ENCODE measurements around the gene ITPRID2. TPM values are rescaled to one million over a fixed set of nuclear protein-coding genes. Genes with fewer than 3 reads are reported as not detected.

Gene ITPRID2
- total RNA-seq, 2 donors from 2014 or later: 36.4 to 57.4 TPM

DNA sequence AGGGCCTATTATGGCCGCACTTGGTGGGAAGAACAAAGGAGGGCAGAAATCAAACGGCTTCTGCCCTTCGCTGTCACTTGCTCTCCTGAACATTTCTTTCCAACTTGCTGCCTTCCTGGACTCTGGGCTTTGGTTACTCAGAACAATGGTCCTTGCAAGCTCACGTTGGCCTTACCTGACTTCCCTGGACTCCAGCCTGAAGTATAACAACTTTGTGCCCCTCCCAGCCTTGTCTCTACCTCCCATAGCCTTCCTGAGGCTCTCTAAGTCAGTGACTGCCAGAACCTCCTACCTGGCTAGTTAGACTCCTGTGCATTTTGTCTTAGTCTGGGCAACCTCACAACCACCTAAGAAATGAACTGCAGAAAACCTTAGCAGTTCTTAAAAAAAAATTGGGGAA is 30.2 kb upstream of the ITPRID2 start:
- no peak for ATAC-seq (replicated peaks)
- H3K27me3 Mint-ChIP-seq: peaks cover 16% of the 10 kb centered on the region
- H3K4me1 Mint-ChIP-seq: no peaks in the 10 kb centered on the region
- H3K36me3 Mint-ChIP-seq (ENCODE audit: low read depth): no peaks in the 10 kb centered on the region
- no peak overlapping the region for H3K4me3 Mint-ChIP-seq
- no peaks in the 10 kb centered on the region for H3K9me3 Mint-ChIP-seq
- no peak overlapping the region for H3K27ac Mint-ChIP-seq

DNA sequence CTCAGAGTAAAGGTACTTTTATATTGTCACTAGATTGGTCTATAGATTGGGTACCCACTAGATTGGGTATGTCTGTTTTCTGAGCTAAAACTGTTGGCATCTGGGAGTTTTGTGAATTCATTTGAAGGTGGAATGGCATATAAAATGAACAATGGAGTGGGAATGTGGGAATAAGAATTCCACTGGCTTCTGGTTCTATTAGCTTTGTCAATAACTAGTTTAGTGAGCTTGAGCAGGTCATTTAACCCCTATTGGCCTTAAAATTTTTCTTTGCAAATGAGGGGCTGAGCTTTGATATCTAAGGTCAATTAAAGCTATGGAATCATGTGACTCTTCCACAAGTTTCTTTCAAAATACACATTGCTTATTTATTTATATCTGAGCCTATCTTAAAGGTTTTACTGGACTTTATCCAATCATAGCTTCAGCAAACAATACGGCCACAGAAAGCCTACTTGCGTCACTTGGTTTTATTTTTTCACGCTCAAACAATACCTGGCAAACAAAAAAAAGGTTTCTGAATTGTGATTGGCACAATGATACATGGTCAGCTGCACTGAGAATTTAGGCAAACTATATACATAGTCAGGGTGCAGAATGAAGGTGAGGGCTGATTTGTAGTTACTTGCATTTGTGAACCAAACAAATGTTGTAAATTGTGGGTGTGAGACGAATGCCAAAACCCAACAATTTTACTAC is 28.8 kb upstream of the ITPRID2 start:
- Mint-ChIP-seq H3K4me1 (no peaks in the 10 kb centered on the region), H3K27me3 (peaks cover 19% of the 10 kb centered on the region), H3K9me3 (no peaks in the 10 kb centered on the region), H3K4me3 (no peak overlapping the region), H3K27ac (no peak overlapping the region), H3K36me3 (ENCODE audit: low read depth) (no peaks in the 10 kb centered on the region)
- no peak for ATAC-seq (replicated peaks)

DNA sequence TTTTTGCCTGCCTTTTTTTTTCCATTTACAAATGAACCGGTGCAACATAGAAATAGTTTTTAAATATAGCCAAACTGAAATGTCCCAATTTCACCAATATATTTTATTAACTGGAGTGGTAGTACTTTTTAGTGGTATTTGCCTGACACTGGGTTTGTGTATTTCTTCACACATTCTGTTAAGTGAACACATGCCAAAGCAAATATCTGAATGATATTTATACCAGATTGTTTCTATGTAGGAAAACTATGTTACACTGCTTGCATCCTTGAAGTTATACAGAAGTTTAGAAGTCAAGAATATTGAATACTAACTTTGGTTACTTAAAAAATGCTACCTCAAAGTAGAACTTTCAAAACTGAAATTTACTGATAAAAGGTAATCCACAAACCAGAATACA is 19.4 kb upstream of the ITPRID2 start:
- Mint-ChIP-seq H3K27me3 (peaks cover 3% of the 10 kb centered on the region), H3K9me3 (no peaks in the 10 kb centered on the region), H3K36me3 (ENCODE audit: low read depth) (no peaks in the 10 kb centered on the region), H3K27ac (no peak overlapping the region), H3K4me1 (no peaks in the 10 kb centered on the region), H3K4me3 (no peak overlapping the region)
- no peak for ATAC-seq (replicated peaks)

DNA sequence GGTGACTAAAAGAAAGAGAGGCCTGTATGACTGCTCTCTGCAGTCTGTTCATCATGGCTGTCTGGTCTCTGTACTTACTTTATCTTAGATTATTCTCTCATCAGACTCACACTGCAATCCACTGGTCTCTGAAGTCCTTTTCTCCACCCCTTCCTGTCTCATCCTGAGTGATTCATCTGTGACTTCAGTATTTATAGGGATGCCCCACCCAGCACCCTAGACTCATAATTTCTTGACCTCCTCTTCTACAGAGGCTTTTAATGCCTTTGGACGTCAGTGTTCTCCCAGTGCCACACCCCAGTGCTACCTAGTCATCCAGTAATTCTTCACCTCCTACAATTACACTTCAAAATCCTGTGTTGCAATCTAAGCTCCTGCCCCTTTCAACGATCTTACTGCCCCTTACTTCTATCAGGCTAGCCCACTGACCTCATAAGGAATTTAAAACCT is 14.9 kb upstream of the ITPRID2 start:
- H3K9me3 Mint-ChIP-seq: no peaks in the 10 kb centered on the region
- H3K4me3 Mint-ChIP-seq: no peak overlapping the region
- no peaks in the 10 kb centered on the region for H3K36me3 Mint-ChIP-seq (ENCODE audit: low read depth)
- H3K4me1 Mint-ChIP-seq: no peaks in the 10 kb centered on the region
- H3K27ac Mint-ChIP-seq: no peak overlapping the region
- peak; percentile 26 for ATAC-seq (replicated peaks)
- peaks cover 3% of the 10 kb centered on the region for H3K27me3 Mint-ChIP-seq

DNA sequence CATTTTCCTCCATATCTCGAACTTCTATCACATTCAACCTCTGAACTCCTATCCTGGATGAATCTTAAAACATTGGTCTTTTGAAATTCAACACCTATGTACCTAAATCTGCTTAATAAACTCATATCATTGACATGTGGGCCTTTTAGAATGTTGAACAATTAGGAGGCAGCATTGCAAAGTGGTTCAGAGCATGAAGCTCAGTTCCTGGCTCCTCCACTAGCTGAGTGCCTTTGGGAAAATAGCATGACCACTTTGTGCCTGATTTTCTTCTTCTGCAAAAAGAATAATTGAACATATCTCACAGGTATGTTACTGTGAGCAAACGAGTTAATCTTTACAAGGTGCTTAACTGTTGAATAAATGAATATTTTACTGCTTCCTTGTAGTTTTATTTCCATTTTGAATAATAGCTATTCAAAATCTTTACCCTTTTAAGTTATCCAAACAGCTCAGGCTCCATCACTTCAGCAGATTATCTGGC is 14.3 kb upstream of the ITPRID2 start:
- peaks cover 3% of the 10 kb centered on the region for H3K27me3 Mint-ChIP-seq
- H3K9me3 Mint-ChIP-seq: no peaks in the 10 kb centered on the region
- H3K27ac Mint-ChIP-seq: no peak overlapping the region
- ATAC-seq (replicated peaks): no peak
- H3K36me3 Mint-ChIP-seq (ENCODE audit: low read depth): no peaks in the 10 kb centered on the region
- H3K4me3 Mint-ChIP-seq: no peak overlapping the region
- no peaks in the 10 kb centered on the region for H3K4me1 Mint-ChIP-seq

DNA sequence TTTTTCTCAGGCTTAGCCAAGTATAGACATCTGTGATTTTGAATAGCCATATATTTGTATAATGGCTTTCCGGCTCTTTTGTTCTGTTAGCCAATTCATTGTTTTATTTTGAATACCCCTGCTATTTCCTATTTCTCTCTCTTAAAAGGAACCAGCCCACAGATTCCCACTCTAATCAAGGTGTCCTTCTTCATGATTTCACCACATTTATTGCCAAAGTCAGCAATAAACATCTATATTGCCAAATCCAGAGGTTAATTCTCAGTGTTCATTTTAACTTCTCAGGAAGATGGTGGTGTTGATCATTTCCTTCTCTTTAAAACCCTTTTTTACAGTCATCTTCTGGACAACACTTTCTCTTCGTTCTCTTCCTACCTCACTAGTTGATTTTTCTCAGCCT is 13.1 kb upstream of the ITPRID2 start:
- H3K27ac Mint-ChIP-seq: no peak overlapping the region
- no peak for ATAC-seq (replicated peaks)
- H3K27me3 Mint-ChIP-seq: peaks cover 7% of the 10 kb centered on the region
- H3K9me3 Mint-ChIP-seq: no peaks in the 10 kb centered on the region
- H3K36me3 Mint-ChIP-seq (ENCODE audit: low read depth): no peaks in the 10 kb centered on the region
- H3K4me3 Mint-ChIP-seq: no peak overlapping the region
- H3K4me1 Mint-ChIP-seq: no peaks in the 10 kb centered on the region

DNA sequence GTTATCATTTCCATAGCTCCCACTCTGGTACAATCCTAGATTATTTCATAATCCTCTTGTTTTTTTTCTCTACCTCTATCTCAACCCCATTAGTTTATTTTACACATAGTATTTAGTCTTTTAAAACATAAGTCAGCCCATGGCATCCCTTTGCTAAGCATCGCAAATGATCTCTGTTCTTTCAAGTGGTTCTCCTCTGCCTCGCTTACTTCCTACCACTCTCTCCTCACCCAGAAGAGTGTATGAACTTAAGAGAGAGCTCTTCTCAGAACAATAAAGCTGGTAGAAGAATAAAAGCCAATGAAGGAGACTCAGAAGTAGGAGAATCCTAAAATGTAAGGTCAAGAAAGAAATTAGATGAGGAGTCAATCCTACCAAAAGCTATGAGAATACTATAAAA is 12.2 kb upstream of the ITPRID2 start:
- H3K27ac Mint-ChIP-seq: no peak overlapping the region
- H3K4me1 Mint-ChIP-seq: no peaks in the 10 kb centered on the region
- ATAC-seq (replicated peaks): no peak
- no peak overlapping the region for H3K4me3 Mint-ChIP-seq
- H3K36me3 Mint-ChIP-seq (ENCODE audit: low read depth): no peaks in the 10 kb centered on the region
- H3K27me3 Mint-ChIP-seq: peaks cover 7% of the 10 kb centered on the region
- no peaks in the 10 kb centered on the region for H3K9me3 Mint-ChIP-seq

DNA sequence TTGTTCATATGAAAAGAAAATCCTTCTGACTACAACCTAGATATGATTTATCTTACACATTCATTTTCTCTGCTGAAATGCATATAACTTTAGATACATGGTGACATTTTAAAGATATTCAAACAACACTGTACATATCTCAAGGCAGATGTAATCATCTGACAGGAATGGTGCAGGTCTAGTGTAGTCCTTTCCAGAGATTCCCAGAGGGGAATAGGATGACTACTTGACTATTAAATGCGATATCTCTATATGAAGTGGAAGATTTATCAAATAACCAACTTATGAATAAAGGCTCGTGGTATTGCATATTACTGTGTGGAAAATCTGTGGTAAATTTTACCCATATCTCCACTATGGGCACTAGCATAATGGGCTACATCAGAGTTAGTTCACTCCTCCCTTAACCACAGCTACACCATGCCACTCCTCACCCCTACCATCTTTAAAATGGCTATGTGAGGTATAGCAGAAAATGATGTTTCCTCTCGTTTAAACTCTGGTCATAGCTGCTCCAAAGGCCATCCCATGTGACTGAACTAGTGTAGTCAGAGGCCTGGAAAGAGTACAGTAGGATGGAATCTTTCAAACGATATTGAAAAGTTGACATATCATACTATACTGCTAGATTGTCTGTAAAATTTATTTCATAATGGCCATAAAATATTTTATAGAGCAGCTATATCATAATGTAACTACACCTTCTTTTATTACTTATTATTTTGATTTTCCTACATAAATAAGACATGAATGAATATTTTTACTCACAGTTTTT is 9.1 kb upstream of the ITPRID2 start:
- no peaks in the 10 kb centered on the region for H3K9me3 Mint-ChIP-seq
- no peaks in the 10 kb centered on the region for H3K36me3 Mint-ChIP-seq (ENCODE audit: low read depth)

DNA sequence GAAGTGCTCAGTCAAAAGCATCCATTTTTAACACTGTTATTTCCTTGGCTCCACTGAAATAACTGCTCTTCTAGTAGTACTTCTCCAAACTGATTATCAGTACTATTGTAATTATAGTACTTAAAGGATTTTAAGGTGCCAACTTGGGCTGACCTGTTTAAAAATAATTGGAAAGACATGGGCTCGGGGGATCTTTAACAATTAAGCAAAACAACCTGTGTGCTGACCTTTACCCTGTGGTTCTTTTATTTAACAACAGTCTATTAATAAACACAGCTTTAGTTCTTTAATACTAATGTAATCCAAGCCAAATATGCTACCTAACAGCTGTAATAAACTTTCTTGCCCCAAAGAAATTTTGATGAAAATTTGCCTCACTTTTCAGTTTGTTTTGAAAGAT is 6.9 kb upstream of the ITPRID2 start:
- no peak overlapping the region for H3K27ac Mint-ChIP-seq
- no peaks in the 10 kb centered on the region for H3K36me3 Mint-ChIP-seq (ENCODE audit: low read depth)
- ATAC-seq (replicated peaks): no peak
- no peaks in the 10 kb centered on the region for H3K9me3 Mint-ChIP-seq
- no peak overlapping the region for H3K4me3 Mint-ChIP-seq
- H3K27me3 Mint-ChIP-seq: peaks cover 30% of the 10 kb centered on the region
- no peaks in the 10 kb centered on the region for H3K4me1 Mint-ChIP-seq

More for the DNA sequence above, 9.1 kb upstream of the ITPRID2 start:
- Mint-ChIP-seq H3K4me3 (no peak overlapping the region), H3K27ac (no peak overlapping the region), H3K4me1 (no peaks in the 10 kb centered on the region), H3K27me3 (peaks cover 22% of the 10 kb centered on the region)
- ATAC-seq (replicated peaks): no peak

DNA sequence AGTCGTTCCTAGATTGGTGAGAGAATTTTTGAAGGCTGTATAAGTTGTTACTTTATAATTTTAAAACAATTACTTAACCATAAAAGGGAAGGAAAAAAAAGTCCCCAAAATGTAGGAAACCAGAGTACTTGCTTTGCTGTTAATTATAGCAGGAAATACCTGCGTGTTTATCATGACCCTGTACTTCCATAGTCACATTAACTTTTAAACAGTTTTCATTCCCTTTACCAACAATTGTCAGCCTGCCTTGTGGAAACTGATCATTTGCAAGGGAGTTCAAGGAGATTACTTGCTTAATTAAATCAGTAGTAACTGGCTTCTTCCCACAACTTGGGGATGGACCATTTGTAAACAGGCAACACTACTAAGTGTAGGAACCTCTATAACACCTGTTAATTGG is 6.4 kb upstream of the ITPRID2 start:
- Mint-ChIP-seq H3K4me3 (no peak overlapping the region), H3K36me3 (ENCODE audit: low read depth) (no peaks in the 10 kb centered on the region), H3K9me3 (no peaks in the 10 kb centered on the region), H3K4me1 (no peaks in the 10 kb centered on the region), H3K27me3 (peaks cover 35% of the 10 kb centered on the region), H3K27ac (no peak overlapping the region)
- ATAC-seq (replicated peaks): no peak

DNA sequence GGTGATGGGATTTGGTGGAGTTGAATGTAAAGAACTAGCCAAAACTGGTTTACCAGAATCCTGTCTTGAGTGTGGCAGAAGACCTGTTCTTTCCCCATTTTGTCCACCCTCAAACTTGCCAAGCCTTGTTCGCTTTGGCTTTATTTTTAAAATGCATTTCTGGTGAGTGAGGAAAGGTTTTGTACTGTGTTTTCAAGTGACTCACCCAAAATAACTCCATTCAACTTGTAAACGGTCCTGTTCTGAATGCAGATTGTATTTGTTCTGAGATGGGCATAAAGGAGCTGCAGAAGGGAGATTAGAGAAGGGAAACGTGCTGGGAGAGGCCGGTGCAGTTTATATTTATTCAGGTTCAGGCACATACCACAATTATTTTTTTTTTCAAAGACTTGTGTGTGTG is 5.3 kb upstream of the ITPRID2 start:
- no peak overlapping the region for H3K27ac Mint-ChIP-seq
- H3K27me3 Mint-ChIP-seq: peaks cover 40% of the 10 kb centered on the region
- H3K9me3 Mint-ChIP-seq: no peaks in the 10 kb centered on the region
- ATAC-seq (replicated peaks): no peak
- H3K4me1 Mint-ChIP-seq: no peaks in the 10 kb centered on the region
- H3K4me3 Mint-ChIP-seq: no peak overlapping the region
- H3K36me3 Mint-ChIP-seq (ENCODE audit: low read depth): no peaks in the 10 kb centered on the region

DNA sequence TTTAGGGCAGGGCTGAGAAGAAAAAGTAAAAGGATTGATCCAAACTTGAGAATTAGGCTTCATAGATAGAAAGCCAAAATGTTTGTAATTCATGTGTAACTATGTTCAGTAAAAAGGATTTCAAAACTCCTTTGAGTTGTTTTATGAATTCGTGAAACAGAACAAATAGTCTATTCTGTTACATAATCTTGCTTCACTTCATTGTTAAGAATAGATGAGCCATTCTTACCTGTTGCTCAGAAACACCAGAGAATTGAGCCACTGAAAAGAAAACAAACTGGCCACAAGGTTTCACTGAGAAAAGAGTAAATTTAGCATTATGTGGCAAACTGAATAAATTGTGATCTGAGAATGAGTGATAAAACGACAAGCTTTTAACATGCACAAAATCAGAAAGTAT is 4.5 kb upstream of the ITPRID2 start:
- H3K27ac Mint-ChIP-seq: no peak overlapping the region
- peaks cover 40% of the 10 kb centered on the region for H3K27me3 Mint-ChIP-seq
- no peak overlapping the region for H3K4me3 Mint-ChIP-seq
- no peaks in the 10 kb centered on the region for H3K4me1 Mint-ChIP-seq
- no peaks in the 10 kb centered on the region for H3K9me3 Mint-ChIP-seq
- H3K36me3 Mint-ChIP-seq (ENCODE audit: low read depth): no peaks in the 10 kb centered on the region
- no peak for ATAC-seq (replicated peaks)

DNA sequence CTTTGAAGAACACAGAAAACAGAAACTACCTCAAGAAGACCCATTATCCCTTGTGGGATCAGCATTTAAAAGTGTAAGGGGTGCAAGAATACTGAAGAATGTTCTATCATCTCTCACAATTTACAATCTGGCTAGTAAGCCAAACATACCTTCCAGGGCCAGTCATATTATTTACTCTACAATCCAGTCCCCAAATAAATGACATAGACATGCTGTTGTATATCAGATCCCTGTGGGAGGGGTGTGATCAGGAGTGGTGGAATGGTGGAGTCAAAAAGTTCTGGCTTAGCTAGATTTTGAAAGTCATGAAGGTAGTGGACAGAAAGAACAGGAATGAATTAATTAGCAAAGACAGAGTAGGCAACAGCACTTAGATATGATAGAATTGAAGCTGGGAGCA is 1.8 kb upstream of the ITPRID2 start:
- no peaks in the 10 kb centered on the region for H3K9me3 Mint-ChIP-seq
- peaks cover 5% of the 10 kb centered on the region for H3K4me1 Mint-ChIP-seq
- H3K36me3 Mint-ChIP-seq (ENCODE audit: low read depth): peaks cover 16% of the 10 kb centered on the region
- H3K4me3 Mint-ChIP-seq: no peak overlapping the region
- ATAC-seq (replicated peaks): no peak
- peaks cover 33% of the 10 kb centered on the region for H3K27me3 Mint-ChIP-seq
- H3K27ac Mint-ChIP-seq: no peak overlapping the region

DNA sequence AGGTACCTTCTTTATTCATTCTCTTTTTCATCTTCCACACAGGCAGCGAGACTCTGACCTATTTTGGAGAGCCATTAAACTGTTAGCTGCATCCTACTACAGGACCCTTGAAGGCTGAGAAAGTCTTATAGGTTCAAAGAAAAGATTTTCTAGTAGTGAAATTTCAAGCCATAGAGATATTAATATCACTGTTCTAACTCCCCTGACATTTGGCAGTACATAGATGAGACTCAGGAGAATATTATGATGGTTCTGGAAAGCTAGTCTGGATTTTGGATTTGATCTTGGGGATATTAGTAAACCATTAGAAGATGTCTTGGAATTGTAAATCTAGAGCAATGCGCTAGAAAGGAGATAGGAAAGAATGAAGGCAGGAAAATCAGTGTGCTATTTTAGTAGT is 1.3 kb upstream of the ITPRID2 start:
- ATAC-seq (replicated peaks): no peak
- H3K9me3 Mint-ChIP-seq: no peaks in the 10 kb centered on the region
- peak overlapping the region; percentile 96 for H3K4me3 Mint-ChIP-seq
- peaks cover 5% of the 10 kb centered on the region for H3K4me1 Mint-ChIP-seq
- peaks cover 33% of the 10 kb centered on the region for H3K27me3 Mint-ChIP-seq
- no peak overlapping the region for H3K27ac Mint-ChIP-seq
- peaks cover 16% of the 10 kb centered on the region for H3K36me3 Mint-ChIP-seq (ENCODE audit: low read depth)
